ENCODE measurements around the gene SPSB1.
A peak's percentile ranks its signal among the peaks of the same experiment; 100 is the strongest.

Gene SPSB1

DNA sequence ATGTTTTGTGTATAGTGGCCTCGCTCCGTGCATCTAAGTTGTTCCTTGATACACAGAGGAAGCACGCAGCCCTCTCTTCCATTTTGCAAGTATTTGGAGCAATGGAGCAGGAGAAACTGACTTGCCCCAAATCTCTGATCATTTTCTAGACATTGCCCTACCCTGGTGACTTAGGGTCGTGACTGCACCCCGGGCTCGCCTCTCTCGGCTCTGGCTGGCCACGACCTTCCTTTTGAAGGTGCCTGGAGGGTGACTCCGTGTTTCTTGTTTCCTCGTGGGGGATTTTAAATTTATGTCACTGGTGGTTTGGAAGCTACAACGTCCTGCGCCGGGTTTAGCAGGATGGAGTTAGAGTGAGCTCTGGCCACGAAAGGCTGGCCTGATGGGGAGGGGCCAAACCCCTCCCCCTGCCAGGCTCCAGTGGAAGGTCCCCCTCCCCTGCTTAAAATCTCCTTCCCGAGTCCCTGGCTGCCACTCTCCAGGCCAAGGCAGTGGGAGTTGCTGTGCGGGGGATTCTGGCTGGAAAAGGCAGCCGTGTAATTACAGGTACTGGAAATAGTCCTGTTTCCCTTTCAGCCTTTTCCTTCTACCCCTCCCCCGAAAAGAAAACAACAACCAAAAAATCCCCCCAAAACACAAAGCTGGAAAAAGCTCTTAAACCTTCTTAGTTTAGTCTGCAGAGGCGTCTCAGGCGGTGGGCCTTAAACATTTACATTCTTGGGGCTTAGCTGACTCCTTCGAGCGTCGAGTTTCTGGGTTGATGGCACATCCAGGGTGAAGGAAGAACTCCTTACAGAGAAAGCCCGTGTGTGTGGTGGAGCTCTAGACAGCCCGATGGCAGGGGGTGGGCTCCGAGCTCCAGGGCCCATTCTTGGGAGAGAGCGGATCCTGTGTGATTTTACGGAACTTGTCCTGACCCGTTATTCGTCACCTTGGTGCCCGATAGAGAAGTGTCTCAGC lies 28.1 kb downstream of the SPSB1 start:
- TF ChIP-seq CTCF (IDR thresholded peaks at IDR 0.05; ENCODE audit: poor library complexity, severe bottlenecking), result no peak
- H3K36me3 ChIP-seq (ENCODE audit: low read depth), result no peaks in the 10 kb centered on the region
- peak overlapping the region; percentile 47 for H3K27ac ChIP-seq (ENCODE audit: poor library complexity, severe bottlenecking)
- no peaks in the 10 kb centered on the region for H3K27me3 ChIP-seq (ENCODE audit: insufficient read depth, poor library complexity, severe bottlenecking)
- H3K4me1 ChIP-seq (ENCODE audit: insufficient read depth, poor library complexity, severe bottlenecking), result peaks cover 25% of the 10 kb centered on the region
- H3K9me3 ChIP-seq (ENCODE audit: severe bottlenecking), result no peaks in the 10 kb centered on the region
- ATAC-seq (ENCODE audit: low read depth), result peak; percentile 46
- no peak for DNase-seq (ENCODE audit: low spot score)
- H3K4me3 ChIP-seq (ENCODE audit: severe bottlenecking), result no peak overlapping the region

- TF ChIP-seq CTCF (IDR thresholded peaks at IDR 0.05; ENCODE audit: poor library complexity, severe bottlenecking), result no peak
- H3K9me3 ChIP-seq (ENCODE audit: severe bottlenecking), result no peaks in the 10 kb centered on the region
- no peak for DNase-seq (ENCODE audit: low spot score)
- H3K27me3 ChIP-seq (ENCODE audit: insufficient read depth, poor library complexity, severe bottlenecking), result no peaks in the 10 kb centered on the region
- no peaks in the 10 kb centered on the region for H3K36me3 ChIP-seq (ENCODE audit: low read depth)
- ATAC-seq (ENCODE audit: low read depth), result peak; percentile 90
- peaks cover 25% of the 10 kb centered on the region for H3K4me1 ChIP-seq (ENCODE audit: insufficient read depth, poor library complexity, severe bottlenecking)
- no peak overlapping the region for H3K4me3 ChIP-seq (ENCODE audit: severe bottlenecking)
- H3K27ac ChIP-seq (ENCODE audit: poor library complexity, severe bottlenecking), result peak overlapping the region; percentile 47
These were observed 28.8 kb downstream of the SPSB1 start for GRCh38 chr1:9321480-9321849.

DNA sequence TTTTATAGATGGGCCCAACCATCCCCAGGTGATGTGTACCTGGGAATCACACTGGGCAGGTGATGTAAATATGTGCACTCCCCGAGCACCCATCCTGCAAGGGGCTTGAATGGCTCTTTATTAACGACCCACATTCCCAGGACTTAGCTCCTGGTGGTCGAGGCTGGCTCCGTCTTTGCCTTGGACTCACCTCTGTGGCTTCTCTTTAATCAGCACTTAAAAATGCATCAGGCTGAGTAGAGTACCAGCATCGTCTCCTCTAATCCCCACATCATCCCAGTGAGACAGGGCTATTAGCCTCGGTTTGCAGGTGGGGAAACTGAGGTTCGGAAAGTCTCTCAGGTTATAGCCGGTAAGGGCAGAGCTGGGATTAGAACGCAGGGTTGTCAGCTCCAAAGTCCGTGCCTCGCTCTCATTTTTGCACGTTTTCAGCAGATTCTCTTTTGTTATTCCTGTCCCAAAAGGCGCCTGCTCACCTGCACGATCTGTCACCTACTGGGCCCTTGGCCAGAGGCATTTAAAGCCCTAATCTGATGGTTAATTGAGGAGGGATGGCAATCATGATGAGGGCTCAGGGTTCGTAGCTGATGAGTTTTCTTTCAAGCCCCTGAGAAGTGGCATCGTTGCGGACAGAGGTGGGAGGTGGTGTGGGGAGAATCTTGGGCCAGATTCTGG lies 29.4 kb downstream of the SPSB1 start:
- Histone ChIP-seq H3K27me3 (ENCODE audit: insufficient read depth, poor library complexity, severe bottlenecking) (no peaks in the 10 kb centered on the region), H3K9me3 (ENCODE audit: severe bottlenecking) (no peaks in the 10 kb centered on the region), H3K4me3 (ENCODE audit: severe bottlenecking) (no peak overlapping the region), H3K36me3 (ENCODE audit: low read depth) (no peaks in the 10 kb centered on the region), H3K4me1 (ENCODE audit: insufficient read depth, poor library complexity, severe bottlenecking) (peaks cover 25% of the 10 kb centered on the region), H3K27ac (ENCODE audit: poor library complexity, severe bottlenecking) (no peak overlapping the region)
- TF ChIP-seq CTCF (IDR thresholded peaks at IDR 0.05; ENCODE audit: poor library complexity, severe bottlenecking), result no peak
- DNase-seq (ENCODE audit: low spot score), result no peak
- ATAC-seq (ENCODE audit: low read depth), result no peak

GRCh38 chr1:9322661-9323244 lies 30.1 kb downstream of the SPSB1 start:
- peaks cover 19% of the 10 kb centered on the region for H3K4me1 ChIP-seq (ENCODE audit: insufficient read depth, poor library complexity, severe bottlenecking)
- no peak for TF ChIP-seq CTCF (IDR thresholded peaks at IDR 0.05; ENCODE audit: poor library complexity, severe bottlenecking)
- H3K27me3 ChIP-seq (ENCODE audit: insufficient read depth, poor library complexity, severe bottlenecking), result no peaks in the 10 kb centered on the region
- DNase-seq (ENCODE audit: low spot score) (no peak), ATAC-seq (ENCODE audit: low read depth) (no peak)
- no peak overlapping the region for H3K27ac ChIP-seq (ENCODE audit: poor library complexity, severe bottlenecking)
- H3K4me3 ChIP-seq (ENCODE audit: severe bottlenecking), result no peak overlapping the region
- no peaks in the 10 kb centered on the region for H3K36me3 ChIP-seq (ENCODE audit: low read depth)
- H3K9me3 ChIP-seq (ENCODE audit: severe bottlenecking), result no peaks in the 10 kb centered on the region
